HG03108 (cell line): ENCODE data around the gene CD84.
"Not testable (repeated sequence)": the region's sequence is repeated elsewhere in the genome, so short reads cannot be mapped to it uniquely, and the experiment has no call there.

Experiments used
- ATAC-seq: cut with Tn5 transposase; IDR thresholded peaks from one replicate; pipeline ENCODE4 v1.9.1; 2021; ENCODE audit warnings: moderate library complexity; ENCODE audit not compliant: unreplicated experiment

CD84 gene, protein sequence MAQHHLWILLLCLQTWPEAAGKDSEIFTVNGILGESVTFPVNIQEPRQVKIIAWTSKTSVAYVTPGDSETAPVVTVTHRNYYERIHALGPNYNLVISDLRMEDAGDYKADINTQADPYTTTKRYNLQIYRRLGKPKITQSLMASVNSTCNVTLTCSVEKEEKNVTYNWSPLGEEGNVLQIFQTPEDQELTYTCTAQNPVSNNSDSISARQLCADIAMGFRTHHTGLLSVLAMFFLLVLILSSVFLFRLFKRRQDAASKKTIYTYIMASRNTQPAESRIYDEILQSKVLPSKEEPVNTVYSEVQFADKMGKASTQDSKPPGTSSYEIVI

GRCh38 chr1:160579216-160579701, at the start of gene CD84:
Gene CD84 (minus strand): TSS chr1:160579496. CDS start chr1:160579437, 59 bp downstream.
- ATAC-seq, result no peak

GRCh38 chr1:160628799-160629263, 49.5 kb upstream of the CD84 start:
- ATAC-seq, result no peak

GRCh38 chr1:160627677-160628289, 48.5 kb upstream of the CD84 start:
- ATAC-seq, result not testable (repeated sequence)

- ATAC-seq, result no peak
Measured at GRCh38 chr1:160626509-160627342, 47.4 kb upstream of the CD84 start.

DNA sequence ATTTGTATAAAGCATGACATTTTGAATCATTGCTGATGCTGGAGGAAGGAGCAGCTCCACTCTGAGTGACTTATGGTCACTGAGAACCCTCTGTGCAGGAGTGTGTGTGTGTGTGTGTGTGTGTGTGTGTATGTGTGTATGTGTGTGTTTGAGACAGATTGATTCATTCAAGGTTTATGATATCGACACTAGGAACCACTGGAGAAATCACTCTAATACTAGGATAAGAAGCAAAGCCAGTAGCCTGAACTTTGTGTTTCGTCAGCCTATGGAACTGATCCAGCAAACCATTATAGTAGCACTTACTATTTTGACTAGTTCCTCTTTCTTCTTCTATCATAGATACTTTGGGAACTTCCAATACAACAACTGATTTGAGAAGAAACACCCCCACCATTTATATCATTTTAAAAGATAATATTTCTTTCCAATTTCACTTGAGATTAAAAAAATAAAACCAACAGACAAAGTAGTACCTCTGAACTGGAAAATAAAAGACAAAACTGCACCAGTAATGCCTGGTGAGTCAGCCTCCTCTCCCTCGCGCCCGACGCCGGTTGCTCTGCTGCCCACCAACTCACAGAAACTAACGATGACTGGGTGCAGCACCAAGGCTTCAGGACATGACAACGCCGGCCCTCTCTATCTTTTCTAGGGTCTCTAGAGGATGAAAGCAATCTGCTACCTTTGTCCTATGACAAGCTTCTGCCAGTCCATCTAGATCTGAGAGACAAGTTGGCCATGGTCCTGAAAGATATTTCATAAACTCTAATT, 46.6 kb upstream of the CD84 start:
- no peak for ATAC-seq

DNA sequence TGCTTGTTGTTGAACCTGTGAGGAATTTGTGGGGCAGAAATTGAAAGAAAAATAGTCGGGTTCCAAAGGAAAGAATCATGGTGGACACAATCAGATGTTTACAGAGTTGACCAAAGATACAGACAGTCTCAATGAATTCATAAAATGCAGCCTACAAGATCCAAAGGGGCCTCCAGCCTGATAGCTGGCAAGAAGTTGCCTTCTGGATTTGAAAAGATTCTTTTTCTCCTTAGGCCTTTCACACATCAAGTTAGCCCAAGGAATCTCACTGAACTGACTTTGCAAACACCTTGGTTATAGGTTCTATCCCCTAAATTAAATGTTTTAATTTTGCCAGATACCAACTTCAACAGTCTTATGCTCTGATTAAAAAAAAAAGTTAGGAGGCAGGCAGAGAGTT, 46.0 kb upstream of the CD84 start:
- ATAC-seq, result no peak

DNA sequence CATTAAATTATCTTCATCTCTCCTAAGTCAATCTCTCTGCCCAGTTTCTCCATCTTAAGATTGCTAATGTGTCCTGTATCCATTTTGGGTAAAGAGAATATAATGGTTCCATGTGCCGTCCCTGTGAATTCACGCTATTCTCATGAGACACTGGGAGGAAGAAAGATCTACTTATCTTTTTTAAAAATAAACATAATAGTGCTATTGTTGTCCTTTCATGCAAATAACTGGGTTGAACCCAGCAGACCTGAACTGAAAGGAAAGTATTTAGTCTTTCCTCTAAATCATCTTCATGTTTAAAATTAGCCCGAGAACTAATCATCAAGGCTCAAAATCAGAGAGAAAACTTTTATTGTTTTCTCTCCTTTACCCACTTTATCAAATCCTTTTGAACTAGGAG, 45.2 kb upstream of the CD84 start:
- ATAC-seq, result no peak

- ATAC-seq, result no peak
Measured at GRCh38 chr1:160623862-160624261, 44.6 kb upstream of the CD84 start.

- ATAC-seq, result no peak
Measured at GRCh38 chr1:160623227-160623633, 43.9 kb upstream of the CD84 start.

GRCh38 chr1:160622501-160623226, 43.4 kb upstream of the CD84 start:
- ATAC-seq, result no peak

DNA sequence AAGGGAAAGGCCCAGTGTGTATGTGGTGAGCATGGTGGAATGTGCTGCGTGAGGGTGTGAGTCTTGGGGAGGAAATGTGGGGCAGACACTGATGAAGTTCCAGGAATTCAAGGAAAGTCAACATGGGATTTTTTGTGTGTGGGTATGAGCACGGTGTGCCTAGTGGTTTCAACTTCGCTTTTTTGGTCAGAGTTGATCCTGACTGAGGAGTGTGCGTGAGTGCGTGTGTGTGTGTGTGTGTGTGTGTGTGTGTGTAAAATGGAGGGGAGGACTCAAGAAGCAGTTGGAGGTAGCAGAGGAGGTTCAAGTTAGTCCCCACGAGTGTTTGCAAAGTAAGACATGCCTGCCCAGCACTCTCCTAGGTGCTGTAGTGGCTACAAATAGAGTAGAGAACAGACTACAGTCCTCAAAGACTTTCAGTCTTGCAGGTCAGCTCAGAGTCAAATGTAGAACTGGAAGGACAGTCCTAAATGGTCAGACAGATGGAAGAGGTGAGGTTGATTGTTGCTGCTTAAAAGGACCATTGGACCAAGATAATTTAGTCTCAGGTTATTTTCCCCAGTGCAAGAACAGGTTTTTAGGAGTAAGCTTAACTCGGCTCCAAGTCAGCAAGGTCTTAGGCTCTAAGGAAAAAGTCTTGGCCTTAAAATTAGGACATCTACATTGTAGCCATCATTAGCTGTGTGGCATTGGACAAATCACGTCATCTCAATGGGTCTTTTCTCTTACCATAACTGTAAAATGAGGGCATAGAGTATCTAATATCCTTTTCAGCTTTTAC, 42.5 kb upstream of the CD84 start:
- no peak for ATAC-seq

DNA sequence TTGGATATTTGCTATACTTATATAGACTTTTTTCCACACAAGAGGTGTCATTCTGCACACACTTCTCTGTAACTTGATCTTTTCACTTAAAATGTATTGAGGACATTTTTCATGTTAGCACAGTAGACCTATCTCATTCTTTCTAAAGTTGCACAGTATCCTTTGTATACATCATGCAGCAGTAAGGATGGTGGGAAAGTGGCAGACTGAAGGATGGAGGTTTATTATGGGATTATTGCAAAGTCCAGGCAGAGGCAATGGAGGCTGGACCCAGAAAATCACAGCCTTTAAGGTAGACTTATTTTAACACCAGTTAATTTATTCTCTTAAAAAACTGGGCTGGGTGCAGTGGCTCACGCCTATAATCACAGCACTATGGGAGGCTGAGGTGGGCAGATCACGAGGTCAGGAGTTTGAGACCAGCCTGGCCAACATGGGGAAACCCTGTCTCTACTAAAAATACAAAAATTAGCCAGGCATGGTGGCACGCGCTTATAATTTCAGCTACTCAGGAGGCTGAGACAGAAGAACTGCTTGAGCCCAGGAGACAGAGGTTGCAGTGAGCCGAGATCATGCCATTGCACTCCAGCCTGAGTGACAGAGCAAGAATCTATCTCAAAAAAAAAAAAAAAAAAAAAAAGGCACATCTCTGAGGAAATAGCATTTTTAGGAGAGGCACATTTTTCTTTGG, 41.8 kb upstream of the CD84 start:
- ATAC-seq, result no peak

GRCh38 chr1:160619742-160620277, 40.5 kb upstream of the CD84 start:
- no peak for ATAC-seq

DNA sequence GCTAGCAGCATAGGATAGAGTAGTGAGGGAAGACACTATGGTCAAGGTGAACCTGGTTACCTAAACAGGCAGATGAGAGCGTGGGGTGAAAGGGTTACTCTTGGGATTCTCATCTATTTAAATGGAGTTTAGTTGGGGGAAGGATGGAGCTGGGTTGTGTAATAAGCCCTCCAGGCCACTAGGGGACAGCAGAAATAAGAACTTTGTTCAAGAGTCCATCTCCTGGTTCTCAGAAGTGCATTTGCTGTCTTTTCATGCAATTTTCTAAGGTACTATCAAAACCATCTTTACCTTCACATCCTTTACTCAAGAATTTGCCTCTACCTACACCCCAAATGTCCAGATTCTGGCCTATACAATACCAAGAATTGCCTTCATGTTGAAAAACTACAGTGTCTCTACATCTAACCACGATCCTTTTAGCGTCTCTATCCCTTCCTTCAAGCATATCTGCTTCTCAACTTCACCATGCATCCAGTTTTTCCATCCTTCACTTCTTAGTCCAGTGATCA, 39.5 kb upstream of the CD84 start:
- no peak for ATAC-seq

- ATAC-seq, result no peak
Measured at GRCh38 chr1:160618327-160618726, 39.0 kb upstream of the CD84 start.

- ATAC-seq, result no peak
Measured at GRCh38 chr1:160615660-160616059, 36.4 kb upstream of the CD84 start.

- ATAC-seq, result no peak
Measured at GRCh38 chr1:160614410-160614809, 35.1 kb upstream of the CD84 start.

GRCh38 chr1:160612613-160613218, 33.4 kb upstream of the CD84 start:
- no peak for ATAC-seq
